Osteocyte (in vitro differentiated cells): ENCODE measurements around the gene TLCD5. TPM values are rescaled to one million over a fixed set of nuclear protein-coding genes. Genes with fewer than 3 reads are reported as not detected.

ENCODE experiments used
- DNase-seq: peaks from one replicate; pipeline ENCODE4 v3.0.0; 2021; ENCODE audit warnings: mixed read lengths; ENCODE audit not compliant: unreplicated experiment; ENCODE audit errors: extremely low spot score
- H3K27ac Mint-ChIP-seq: one replicate; pipeline ENCODE4 v1.8.0; 2021; ENCODE audit warnings: mild to moderate bottlenecking, mixed read lengths; ENCODE audit not compliant: unreplicated experiment
- H3K27me3 Mint-ChIP-seq: one replicate; pipeline ENCODE4 v1.8.0; 2021; ENCODE audit warnings: mixed read lengths; ENCODE audit not compliant: unreplicated experiment
- H3K36me3 Mint-ChIP-seq: one replicate; pipeline ENCODE4 v1.8.0; 2021; ENCODE audit warnings: mixed read lengths; ENCODE audit not compliant: unreplicated experiment
- H3K4me1 Mint-ChIP-seq: one replicate; pipeline ENCODE4 v1.8.0; 2021; ENCODE audit warnings: mixed read lengths; ENCODE audit not compliant: unreplicated experiment
- H3K4me3 Mint-ChIP-seq: one replicate; pipeline ENCODE4 v1.8.0; 2021; ENCODE audit warnings: mild to moderate bottlenecking, moderate library complexity, mixed read lengths; ENCODE audit not compliant: unreplicated experiment
- H3K9me3 Mint-ChIP-seq: one replicate; pipeline ENCODE4 v1.8.0; 2021; ENCODE audit warnings: mixed read lengths; ENCODE audit not compliant: unreplicated experiment
- CTCF ChIP-seq: fragments of 200-600 bp; sonication (generic); IDR thresholded peaks from 2 replicates; pipeline ENCODE4 v1.5.0; 2021; ENCODE audit warnings: antibody characterized with exemption, mild to moderate bottlenecking, moderate library complexity
- long read RNA-seq: library from polyadenylated mRNA; unstranded; transcript quantifications from one replicate; pipeline ENCODE4 v2.0.0, GENCODE V29; 2021
- total RNA-seq: library from RNA; stranded (reverse); gene quantifications from 2 replicates; pipeline ENCODE4 v1.2.1, GENCODE V29; 2021

Gene TLCD5
- 10.9 and 11.6 TPM in 2 replicates for total RNA-seq
- long read RNA-seq, full-length matches to known transcripts = 21 of 31 reads
- long read RNA-seq, partial matches to known transcripts = 1 of 31 reads
- long read RNA-seq, other reads (novel, unspliced or antisense) = 9 of 31 reads

GRCh38 chr11:120324932-120325810 lies at the start of gene TLCD5:
Gene TLCD5, plus strand, starts transcription at chr11:120325299. Its CDS starts 2,143 bp downstream, at chr11:120327442.
- TF ChIP-seq CTCF = peak; percentile 37
- peak; percentile 92 for DNase-seq
- Mint-ChIP-seq H3K36me3 (peaks cover 4% of the 10 kb centered on the region), H3K4me3 (peak within 1 kb of the TSS; percentile 85), H3K27me3 (no peaks in the 10 kb centered on the region), H3K9me3 (no peaks in the 10 kb centered on the region), H3K4me1 (peaks cover 36% of the 10 kb centered on the region), H3K27ac (peak within 1 kb of the TSS; percentile 89)

GRCh38 chr11:120279502-120279901 lies 45.6 kb upstream of the TLCD5 start:
- no peak for DNase-seq
- no peak for TF ChIP-seq CTCF
- Mint-ChIP-seq H3K27me3 (peaks cover 37% of the 10 kb centered on the region), H3K4me3 (no peak overlapping the region), H3K9me3 (no peaks in the 10 kb centered on the region), H3K27ac (no peak overlapping the region), H3K36me3 (no peaks in the 10 kb centered on the region), H3K4me1 (peaks cover 6% of the 10 kb centered on the region)

- Mint-ChIP-seq H3K4me3 (no peak overlapping the region), H3K27me3 (peaks cover 28% of the 10 kb centered on the region), H3K4me1 (peaks cover 6% of the 10 kb centered on the region), H3K36me3 (no peaks in the 10 kb centered on the region), H3K27ac (no peak overlapping the region), H3K9me3 (no peaks in the 10 kb centered on the region)
- DNase-seq = no peak
- TF ChIP-seq CTCF = no peak
Measured at GRCh38 chr11:120280600-120281051, 44.5 kb upstream of the TLCD5 start.

- H3K27me3 Mint-ChIP-seq = peaks cover 23% of the 10 kb centered on the region
- no peak overlapping the region for H3K4me3 Mint-ChIP-seq
- peaks cover 6% of the 10 kb centered on the region for H3K4me1 Mint-ChIP-seq
- TF ChIP-seq CTCF = no peak
- H3K36me3 Mint-ChIP-seq = no peaks in the 10 kb centered on the region
- no peak overlapping the region for H3K27ac Mint-ChIP-seq
- DNase-seq = no peak
- no peaks in the 10 kb centered on the region for H3K9me3 Mint-ChIP-seq
Measured at GRCh38 chr11:120281143-120281795, 43.8 kb upstream of the TLCD5 start.

- Mint-ChIP-seq H3K27ac (no peak overlapping the region), H3K36me3 (no peaks in the 10 kb centered on the region), H3K4me3 (no peak overlapping the region), H3K9me3 (no peaks in the 10 kb centered on the region), H3K27me3 (peaks cover 33% of the 10 kb centered on the region), H3K4me1 (peaks cover 6% of the 10 kb centered on the region)
- DNase-seq = no peak
- no peak for TF ChIP-seq CTCF
Measured at GRCh38 chr11:120283124-120283523, 42.0 kb upstream of the TLCD5 start.
